Activated B cell treated with CpG ODN at 0.5 μM for 24 hours (primary cell): ENCODE measurements around the gene PSD4. TPM values are rescaled to one million over a fixed set of nuclear protein-coding genes. Genes with fewer than 3 reads are reported as not detected.
A peak's percentile ranks its signal among the peaks of the same experiment; 100 is the strongest.

Experiments
- ATAC-seq: fragments of 200-7000 bp; cut with Tn5 transposase; one replicate; pipeline ENCODE4 v1.10.0; 2021; ENCODE audit warnings: low read depth, mild to moderate bottlenecking, moderate library complexity
- CTCF ChIA-PET: fragments of 350-600 bp; sonication (Branson Sonifier 250); formaldehyde crosslinking; loops from one replicate; lab custom pipeline; 2021; ENCODE audit warnings: antibody characterized with exemption; lab: Charles Lee
- POLR2A ChIA-PET: fragments of 350-600 bp; sonication (Branson Sonifier 250); formaldehyde crosslinking; loops from one replicate; lab custom pipeline; 2021; ENCODE audit warnings: antibody characterized with exemption; lab: Charles Lee
- DNase-seq: peaks from one replicate; pipeline ENCODE4 v3.0.0; 2022
- H3K27ac Mint-ChIP-seq: one replicate; pipeline ENCODE4 v1.8.0; 2020; ENCODE audit warnings: mixed read lengths
- H3K27me3 Mint-ChIP-seq: one replicate; pipeline ENCODE4 v1.8.0; 2021; ENCODE audit warnings: mixed read lengths
- H3K36me3 Mint-ChIP-seq: one replicate; pipeline ENCODE4 v1.8.0; 2021; ENCODE audit warnings: low read depth, mixed read lengths
- H3K4me1 Mint-ChIP-seq: one replicate; pipeline ENCODE4 v1.8.0; 2021; ENCODE audit warnings: mixed read lengths
- H3K4me3 Mint-ChIP-seq: one replicate; pipeline ENCODE4 v1.8.0; 2020; ENCODE audit warnings: mild to moderate bottlenecking, mixed read lengths
- H3K9me3 Mint-ChIP-seq: one replicate; pipeline ENCODE4 v1.8.0; 2020; ENCODE audit warnings: mixed read lengths
- intact Hi-C: fragments of 100-400 bp; cut with micrococcal nuclease; formaldehyde crosslinking; loops from one replicate; pipeline ENCODE4 v1.15.1; 2024
- total RNA-seq: library from RNA; stranded (reverse); gene quantifications from 2 replicates; pipeline ENCODE4 v1.2.3, GENCODE V29; 2022
- TF ChIP-seq, protein P1 (sequence below): fragments of 200-600 bp; IDR thresholded peaks from one replicate; pipeline ENCODE4 v1.8.0; 2022; ENCODE audit warnings: antibody characterized with exemption, mild to moderate bottlenecking

PSD4 gene
- total RNA-seq, 1 donor from 2014 or later: 182 TPM

DNA sequence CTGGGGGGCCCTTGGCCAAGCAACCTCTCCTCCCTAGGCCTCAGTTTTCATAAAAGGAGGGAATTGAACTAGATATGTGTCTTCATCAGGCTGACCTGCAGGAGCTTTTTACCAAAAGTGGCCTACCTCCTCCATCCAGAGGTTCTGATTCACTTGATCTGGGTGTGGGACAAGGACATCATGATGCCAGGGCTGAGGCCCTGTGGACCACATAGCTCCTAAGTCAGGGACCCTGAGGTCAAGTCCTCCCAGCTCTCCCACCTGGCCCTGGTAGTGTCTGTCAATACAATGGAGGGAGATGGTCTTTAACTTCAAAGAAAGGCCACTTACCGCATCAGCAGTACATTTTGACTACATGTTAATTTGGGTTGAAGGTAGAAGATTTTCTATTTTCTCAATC is 35.9 kb upstream of the PSD4 start:
- Mint-ChIP-seq H3K36me3 (no peaks in the 10 kb centered on the region), H3K27me3 (no peaks in the 10 kb centered on the region), H3K9me3 (no peaks in the 10 kb centered on the region), H3K27ac (no peak overlapping the region), H3K4me1 (peaks cover 17% of the 10 kb centered on the region), H3K4me3 (no peak overlapping the region)
- ChIA-PET CTCF (interaction anchor here (0.8 to 11.5 kb wide), 25 partner anchors 9 to 252 kb away, joined by 3 to 319 read pairs (median 6); partner anchors contain the start of gene PSD4), POLR2A (interaction anchor here (1.0 to 4.2 kb wide), 7 partner anchors 12 to 239 kb away, joined by 3 to 33 read pairs (median 7); partner anchors contain the start of gene PSD4)
- TF ChIP-seq, protein P1, sequence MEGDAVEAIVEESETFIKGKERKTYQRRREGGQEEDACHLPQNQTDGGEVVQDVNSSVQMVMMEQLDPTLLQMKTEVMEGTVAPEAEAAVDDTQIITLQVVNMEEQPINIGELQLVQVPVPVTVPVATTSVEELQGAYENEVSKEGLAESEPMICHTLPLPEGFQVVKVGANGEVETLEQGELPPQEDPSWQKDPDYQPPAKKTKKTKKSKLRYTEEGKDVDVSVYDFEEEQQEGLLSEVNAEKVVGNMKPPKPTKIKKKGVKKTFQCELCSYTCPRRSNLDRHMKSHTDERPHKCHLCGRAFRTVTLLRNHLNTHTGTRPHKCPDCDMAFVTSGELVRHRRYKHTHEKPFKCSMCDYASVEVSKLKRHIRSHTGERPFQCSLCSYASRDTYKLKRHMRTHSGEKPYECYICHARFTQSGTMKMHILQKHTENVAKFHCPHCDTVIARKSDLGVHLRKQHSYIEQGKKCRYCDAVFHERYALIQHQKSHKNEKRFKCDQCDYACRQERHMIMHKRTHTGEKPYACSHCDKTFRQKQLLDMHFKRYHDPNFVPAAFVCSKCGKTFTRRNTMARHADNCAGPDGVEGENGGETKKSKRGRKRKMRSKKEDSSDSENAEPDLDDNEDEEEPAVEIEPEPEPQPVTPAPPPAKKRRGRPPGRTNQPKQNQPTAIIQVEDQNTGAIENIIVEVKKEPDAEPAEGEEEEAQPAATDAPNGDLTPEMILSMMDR: no peak
- no peak for ATAC-seq
- DNase-seq: no peak
- intact Hi-C loops: loop anchor here (1.0 to 2.0 kb wide), 8 partner anchors 19 to 252 kb away; no protein-coding TSS in a partner anchor

DNA sequence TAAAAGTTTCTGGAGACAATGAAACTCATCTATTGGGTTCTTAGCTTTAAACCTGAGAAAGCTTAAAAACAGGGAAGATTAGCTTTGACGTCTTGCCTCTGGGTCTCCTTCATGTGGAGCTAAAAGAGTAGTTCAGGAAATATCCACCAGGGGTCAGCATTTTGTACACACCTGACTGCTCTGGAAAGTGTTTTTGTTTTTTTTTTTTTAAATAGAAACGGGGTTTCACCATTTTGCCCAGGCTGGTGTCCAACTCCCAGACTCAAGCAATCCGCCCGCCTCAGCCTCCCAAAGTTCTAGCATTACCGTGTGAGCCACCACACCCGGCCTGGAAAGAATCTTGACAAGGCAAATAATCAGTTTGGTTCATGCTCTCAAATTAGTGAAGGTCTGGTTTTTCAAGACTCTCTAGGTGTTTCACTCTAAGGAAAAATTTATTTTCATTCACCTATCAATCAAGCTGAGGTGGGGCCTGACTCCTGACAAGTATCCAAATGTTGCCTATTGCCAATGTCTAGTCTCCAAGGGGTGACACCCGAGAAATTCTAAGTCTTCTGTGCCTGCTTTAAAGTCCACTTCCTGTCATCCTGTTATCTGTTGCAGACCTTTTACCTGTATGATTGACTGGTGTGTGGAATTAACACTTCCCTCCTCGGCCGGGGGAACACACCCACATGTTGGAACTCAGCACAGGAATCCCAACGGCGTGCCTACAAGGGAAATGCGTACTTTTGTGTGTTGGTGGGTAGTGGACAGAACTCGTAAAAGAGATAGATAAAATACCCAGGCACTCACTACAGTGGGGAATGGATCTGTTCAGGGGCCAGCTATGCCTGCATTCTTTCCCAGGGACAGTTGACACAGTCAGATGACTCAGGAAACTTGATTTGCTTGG is 35.1 kb upstream of the PSD4 start:
- H3K9me3 Mint-ChIP-seq: no peaks in the 10 kb centered on the region
- H3K4me1 Mint-ChIP-seq: peaks cover 17% of the 10 kb centered on the region
- CTCF ChIA-PET: interaction anchor here (0.8 to 11.5 kb wide), 24 partner anchors 10 to 251 kb away, joined by 3 to 319 read pairs (median 7); partner anchors contain the start of gene PSD4
- ATAC-seq (peak; percentile 88), DNase-seq (no peak)
- TF ChIP-seq, protein P1: peak; percentile 51
- H3K27me3 Mint-ChIP-seq: no peaks in the 10 kb centered on the region
- intact Hi-C loops: loop anchor here (1.0 to 2.0 kb wide), 7 partner anchors 18 to 252 kb away; no protein-coding TSS in a partner anchor
- POLR2A ChIA-PET: interaction anchor here (1.0 to 4.2 kb wide), 7 partner anchors 11 to 238 kb away, joined by 3 to 33 read pairs (median 7); partner anchors contain the start of gene PSD4
- peak overlapping the region; percentile 73 for H3K27ac Mint-ChIP-seq
- H3K36me3 Mint-ChIP-seq: no peaks in the 10 kb centered on the region
- H3K4me3 Mint-ChIP-seq: peak overlapping the region; percentile 55

DNA sequence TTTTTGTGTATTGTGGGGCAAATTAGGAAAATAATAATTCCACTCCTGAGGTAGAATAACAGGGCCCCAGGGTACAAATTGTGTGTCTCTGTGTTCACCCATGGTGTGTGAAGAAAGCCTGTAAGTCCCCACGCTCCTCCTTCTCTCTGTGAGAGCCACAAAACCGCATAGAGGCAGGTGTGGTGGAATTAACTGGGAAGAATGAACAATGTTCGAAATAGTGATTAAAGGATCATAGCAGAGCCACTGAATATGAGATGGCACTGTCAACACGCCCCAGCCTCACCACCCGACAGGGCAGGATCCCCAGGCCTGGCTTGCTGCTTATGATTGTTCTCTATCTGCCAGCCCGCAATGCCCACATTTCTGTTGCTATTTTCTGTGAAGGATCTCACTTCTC is 32.3 kb upstream of the PSD4 start:
- Mint-ChIP-seq H3K4me3 (no peak overlapping the region), H3K4me1 (peaks cover 17% of the 10 kb centered on the region), H3K9me3 (peaks cover 3% of the 10 kb centered on the region), H3K27ac (no peak overlapping the region), H3K36me3 (no peaks in the 10 kb centered on the region), H3K27me3 (no peaks in the 10 kb centered on the region)
- TF ChIP-seq, protein P1: no peak
- ChIA-PET CTCF (interaction anchor here (1.4 to 11.5 kb wide), 3 partner anchors 39 to 57 kb away, joined by 3 to 319 read pairs (median 5); no protein-coding TSS in a partner anchor), POLR2A (interaction anchor here (0.7 to 1.4 kb wide), 3 partner anchors 8 to 34 kb away, joined by 3 to 6 read pairs (median 4); no protein-coding TSS in a partner anchor)
- intact Hi-C loops: no loop called here
- ATAC-seq (no peak), DNase-seq (no peak)

DNA sequence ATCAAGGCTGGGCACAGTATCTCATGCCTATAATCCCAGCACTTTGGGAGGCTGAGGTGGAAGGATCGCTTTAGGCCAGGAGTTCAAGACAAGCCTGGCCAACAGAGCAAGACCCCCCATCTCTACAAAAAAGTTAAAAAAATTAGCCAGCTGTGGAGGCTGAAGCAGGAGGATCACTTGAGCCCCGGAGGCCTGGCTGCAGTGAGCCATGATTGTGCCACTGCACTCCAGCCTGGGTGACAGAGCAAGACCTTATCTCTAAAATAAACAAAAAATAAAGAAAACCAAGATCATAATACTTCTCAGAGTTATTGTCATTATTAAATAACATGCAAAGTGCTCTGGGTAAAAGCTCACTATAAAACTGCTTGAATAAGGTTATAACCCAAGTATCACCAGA is 31.5 kb upstream of the PSD4 start:
- TF ChIP-seq, protein P1: no peak
- ATAC-seq: no peak
- no peak for DNase-seq
- CTCF ChIA-PET: interaction anchor here (1.4 to 11.5 kb wide), 3 partner anchors 38 to 56 kb away, joined by 3 to 319 read pairs (median 5); no protein-coding TSS in a partner anchor
- POLR2A ChIA-PET: interaction anchor here (0.9 to 1.4 kb wide), 2 partner anchors 11 to 33 kb away, joined by 4 to 16 read pairs; no protein-coding TSS in a partner anchor
- intact Hi-C loops: no loop called here
- Mint-ChIP-seq H3K9me3 (peaks cover 3% of the 10 kb centered on the region), H3K36me3 (no peaks in the 10 kb centered on the region), H3K27ac (no peak overlapping the region), H3K4me1 (peaks cover 12% of the 10 kb centered on the region), H3K4me3 (no peak overlapping the region), H3K27me3 (no peaks in the 10 kb centered on the region)
